HG03175 (cell line): ENCODE results near the gene SLC25A53.
"Not testable (repeated sequence)": the region's sequence is repeated elsewhere in the genome, so short reads cannot be mapped to it uniquely, and the experiment has no call there.

Source experiments
- ATAC-seq: cut with Tn5 transposase; IDR thresholded peaks from one replicate; pipeline ENCODE4 v1.9.1; 2021; ENCODE audit warnings: mild to moderate bottlenecking, moderate library complexity; ENCODE audit not compliant: unreplicated experiment

The SLC25A53 gene

DNA sequence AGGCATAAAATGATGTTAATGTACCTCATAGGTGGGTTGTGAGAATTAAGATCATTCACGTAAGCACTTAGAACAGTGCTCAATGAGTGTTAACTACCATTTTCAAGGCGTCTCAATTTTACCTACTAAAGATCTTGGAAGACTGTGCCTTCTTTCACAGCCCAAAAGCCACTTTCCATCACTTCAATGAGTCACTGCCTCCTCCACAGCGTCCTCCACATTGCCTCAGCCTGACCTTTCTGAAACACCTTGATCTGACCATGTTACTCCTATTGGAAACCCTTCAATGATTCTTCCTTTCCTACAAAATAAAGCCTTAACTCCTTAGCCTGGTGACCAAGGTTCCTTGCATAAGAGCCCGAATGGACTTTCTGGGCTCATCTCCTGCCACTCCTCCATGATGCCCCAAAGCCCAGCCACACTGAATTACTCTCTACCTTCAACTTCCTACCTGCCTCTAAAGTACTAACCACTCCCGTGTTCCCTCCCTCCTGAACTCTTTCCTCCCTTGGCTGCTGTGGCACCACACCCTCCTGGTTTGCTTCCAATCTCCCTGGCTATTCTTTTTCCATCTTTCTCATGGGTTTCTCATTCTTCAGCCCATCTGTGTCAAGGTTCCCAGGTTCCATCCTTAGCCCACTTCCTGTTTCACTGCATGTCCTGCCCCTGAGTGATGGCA lies 22.1 kb downstream of the SLC25A53 start:
- no peak for ATAC-seq

DNA sequence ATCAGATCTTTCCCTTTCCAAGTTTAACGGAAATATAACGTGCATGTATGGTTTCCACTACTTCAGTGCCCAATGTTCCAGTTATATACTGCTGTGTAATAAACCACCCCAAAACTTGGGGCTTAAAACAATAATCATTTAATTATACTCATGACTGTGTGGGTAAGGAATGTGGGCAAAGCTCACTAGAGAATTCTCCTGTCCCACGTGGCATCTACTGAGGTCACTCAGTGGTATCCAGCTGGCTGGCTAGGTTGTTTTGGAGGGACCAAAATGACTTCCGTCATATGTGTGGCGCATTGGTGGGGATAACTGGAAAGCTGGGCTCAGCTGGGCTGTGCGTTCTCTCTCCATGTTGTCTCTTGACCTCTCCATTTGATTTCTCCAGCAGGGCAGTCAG lies 26.0 kb downstream of the SLC25A53 start:
- no peak for ATAC-seq

DNA sequence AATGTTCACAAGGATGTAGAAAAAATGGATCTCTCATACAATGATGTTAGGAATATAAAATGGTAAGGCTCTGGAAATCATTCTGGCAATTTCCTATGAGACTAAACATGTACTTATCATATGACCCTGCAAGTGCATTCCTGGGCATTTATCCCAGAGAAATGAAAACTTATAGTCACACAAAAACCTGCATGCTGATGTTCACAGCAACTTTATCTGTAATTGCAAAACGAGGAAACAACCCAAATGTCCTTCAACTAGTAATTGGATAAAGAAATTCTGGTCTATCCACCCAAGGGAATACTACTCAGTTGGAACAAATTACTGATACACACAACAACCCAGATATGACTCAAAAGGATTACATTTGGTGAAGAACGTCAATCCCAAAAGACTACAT lies 30.0 kb downstream of the SLC25A53 start:
- no peak for ATAC-seq

DNA sequence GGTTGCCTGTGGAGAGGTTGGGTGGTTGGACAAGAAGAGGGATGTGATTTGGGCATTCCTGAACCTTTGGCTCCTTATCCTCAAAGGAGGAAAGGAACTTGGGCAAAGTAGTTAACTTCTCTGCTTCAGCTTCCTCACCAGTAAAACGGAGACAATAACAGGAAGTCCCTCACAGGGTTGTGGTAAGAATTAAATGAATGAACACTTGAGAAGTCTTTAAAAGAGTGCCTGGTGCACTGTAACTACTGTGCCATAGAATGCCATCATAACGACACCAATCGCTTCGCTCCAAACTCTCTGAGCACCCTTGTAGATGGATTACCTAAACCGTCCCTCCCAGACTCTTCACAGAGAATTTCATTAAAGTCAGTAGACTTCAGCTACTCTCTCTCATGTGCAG lies 34.0 kb downstream of the SLC25A53 start:
- no peak for ATAC-seq

DNA sequence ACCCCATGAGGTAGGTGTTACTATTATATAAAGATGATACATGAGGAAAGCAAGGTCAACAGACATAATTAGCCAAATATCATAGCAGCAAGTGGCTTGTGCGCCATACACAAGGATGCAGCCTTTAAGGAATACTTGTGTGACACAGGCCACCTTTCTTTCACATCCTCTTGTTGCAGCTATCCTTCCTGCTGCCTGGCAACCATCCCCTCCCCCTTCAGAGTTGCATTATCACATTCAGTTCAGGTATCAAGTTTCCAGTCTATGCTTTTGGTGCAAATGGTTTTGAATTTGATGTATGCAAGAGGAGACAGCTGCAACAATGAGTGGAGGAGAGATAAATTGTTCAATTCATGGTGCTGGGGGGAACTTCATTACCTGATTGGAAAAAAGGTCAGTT lies 38.0 kb downstream of the SLC25A53 start:
- peak; percentile 57 for ATAC-seq

DNA sequence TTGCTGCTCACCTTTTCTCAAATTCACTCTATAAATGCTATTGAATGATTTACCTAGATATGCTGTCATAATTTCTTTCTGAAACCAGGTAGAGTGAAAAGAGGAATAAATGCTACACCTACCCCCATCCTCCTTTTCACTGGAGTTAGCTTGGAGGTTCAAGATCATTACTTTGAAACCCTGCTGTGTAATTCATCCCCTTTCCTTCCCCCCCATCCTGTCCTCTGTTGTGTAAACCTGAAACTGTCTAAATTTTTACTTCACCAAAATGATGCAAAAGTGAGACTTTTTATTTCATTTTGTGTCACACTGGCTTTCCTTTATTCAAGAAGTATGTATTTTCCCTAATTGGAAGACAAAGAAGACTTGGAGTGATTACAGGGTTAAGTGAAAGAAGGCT lies 39.0 kb downstream of the SLC25A53 start:
- no peak for ATAC-seq

DNA sequence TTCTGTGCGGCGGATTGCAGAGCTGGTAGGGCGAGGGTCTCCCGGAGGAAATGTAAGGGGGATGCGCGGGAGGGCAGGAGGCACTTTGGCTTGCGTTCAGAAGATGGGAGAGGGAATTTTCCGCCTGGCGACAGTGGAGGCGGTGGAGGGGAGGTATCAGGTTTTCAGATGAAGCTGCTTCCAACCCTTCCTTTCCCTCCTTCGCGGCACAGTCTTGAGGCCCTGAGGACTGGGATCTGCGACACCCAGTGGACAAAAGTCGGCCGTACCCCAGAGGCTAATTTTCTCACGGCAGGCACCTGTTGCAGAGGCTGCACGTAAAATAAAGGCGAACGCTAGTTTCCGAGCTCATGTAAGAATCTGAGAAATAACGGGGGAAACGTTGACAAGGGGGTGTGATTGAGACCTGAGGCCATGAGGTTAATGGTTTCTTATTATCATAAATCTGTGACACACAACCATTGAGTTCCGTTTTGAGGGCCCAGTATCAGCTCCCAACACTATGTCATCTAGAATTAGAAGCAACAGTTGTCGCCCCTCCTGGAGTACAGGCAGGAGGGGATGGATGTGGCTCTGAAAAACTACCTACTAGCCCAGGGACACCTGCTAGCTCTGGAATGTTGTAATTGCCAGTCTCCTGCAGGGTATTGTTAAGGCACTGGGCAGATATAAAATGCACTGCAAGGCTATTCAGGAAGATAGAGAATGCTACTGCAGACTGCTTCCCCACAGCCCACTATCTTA lies 43.4 kb downstream of the SLC25A53 start:
- peak; percentile 50 for ATAC-seq

DNA sequence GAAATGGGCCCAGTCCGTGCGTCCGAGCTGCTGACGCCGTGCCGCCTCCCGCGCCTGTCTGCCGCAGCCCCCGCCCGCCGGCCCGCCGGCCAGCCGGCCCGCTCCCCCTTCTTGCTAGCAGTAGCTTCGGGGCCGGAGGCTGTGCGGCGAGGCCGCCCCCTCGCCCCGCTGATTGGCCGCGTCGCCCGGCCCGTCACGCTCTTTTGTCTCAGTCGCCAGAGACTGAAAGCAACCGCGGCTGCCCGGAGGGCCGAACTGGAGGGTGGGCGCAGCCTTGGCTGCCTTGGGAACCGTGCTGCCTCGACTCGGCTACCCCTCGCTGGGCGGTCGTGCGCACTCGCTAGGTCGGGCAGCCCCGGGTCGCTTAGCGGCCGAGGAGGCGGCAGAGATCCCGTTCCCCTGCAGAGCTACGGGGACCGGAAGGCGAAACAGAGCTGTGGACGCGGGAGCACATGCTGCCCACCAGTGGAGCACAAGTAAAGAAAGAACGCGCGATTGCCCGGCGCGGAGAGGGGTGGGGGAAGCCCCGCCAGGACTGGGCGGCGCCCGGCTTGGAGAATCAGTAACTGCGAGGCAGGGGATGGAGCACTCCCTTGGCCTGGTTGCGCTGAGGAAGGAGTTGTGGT lies 44.4 kb downstream of the SLC25A53 start, which contains the start of gene ZCCHC18:
ZCCHC18 (plus strand) TSS at position 198 of the 626 bp plus-strand sequence. CDS start 1,589 bp downstream, outside the sequence.
- peak; percentile 71 for ATAC-seq

DNA sequence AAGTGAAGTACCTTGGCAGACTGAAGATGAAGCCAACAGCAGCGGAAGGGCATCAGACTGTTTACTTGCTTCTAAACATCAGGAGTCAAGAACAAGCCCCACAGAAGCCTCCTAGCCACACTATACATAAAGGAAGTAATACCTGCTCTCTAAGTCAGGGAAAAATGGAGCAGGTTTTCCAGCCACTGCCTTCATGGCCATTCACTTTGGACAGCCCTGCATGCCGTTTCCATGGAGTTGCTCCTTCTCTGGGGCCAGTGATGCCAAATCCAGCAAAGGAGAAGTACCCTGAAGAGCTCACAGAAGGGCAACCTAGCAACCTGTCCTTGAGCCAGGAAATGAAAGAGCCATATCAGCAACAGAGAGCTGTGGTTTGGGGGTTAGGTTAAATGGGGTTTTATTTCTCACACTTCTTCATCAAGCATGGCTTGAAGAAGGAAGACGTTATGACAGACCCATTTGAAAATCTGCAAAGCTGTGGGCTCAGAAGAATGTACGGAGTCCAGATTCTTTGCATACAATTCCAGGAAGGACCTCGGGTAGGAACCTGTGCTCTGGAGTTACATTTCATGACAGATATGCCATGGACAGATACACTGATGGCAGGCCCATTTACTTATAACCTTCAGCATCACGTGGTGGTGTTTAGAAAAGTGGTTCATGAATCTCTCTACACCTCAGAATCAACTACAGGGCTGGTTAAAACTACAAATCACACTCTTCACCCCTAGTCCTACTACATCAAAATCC lies 46.1 kb downstream of the SLC25A53 start:
- peak; percentile 58 for ATAC-seq

DNA sequence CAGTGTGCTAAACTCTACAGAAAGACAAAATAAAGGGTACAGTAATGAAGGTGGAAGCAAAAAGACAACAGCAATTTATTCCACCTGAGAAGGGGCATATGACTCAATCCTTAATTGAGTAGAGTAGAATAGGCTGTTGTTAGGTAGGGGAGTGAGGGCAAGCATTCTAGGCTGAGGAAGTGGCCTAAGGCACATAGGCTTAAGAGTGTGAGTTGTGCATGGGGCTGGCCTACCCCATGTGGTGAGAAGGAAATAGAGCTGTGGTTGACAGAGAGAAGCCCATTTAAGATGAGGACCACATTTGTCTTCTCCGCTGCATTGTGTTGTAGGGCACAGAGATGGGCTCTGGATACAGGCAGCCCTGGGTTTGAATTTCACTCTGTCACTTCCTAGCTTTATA lies 47.9 kb downstream of the SLC25A53 start:
- no peak for ATAC-seq

DNA sequence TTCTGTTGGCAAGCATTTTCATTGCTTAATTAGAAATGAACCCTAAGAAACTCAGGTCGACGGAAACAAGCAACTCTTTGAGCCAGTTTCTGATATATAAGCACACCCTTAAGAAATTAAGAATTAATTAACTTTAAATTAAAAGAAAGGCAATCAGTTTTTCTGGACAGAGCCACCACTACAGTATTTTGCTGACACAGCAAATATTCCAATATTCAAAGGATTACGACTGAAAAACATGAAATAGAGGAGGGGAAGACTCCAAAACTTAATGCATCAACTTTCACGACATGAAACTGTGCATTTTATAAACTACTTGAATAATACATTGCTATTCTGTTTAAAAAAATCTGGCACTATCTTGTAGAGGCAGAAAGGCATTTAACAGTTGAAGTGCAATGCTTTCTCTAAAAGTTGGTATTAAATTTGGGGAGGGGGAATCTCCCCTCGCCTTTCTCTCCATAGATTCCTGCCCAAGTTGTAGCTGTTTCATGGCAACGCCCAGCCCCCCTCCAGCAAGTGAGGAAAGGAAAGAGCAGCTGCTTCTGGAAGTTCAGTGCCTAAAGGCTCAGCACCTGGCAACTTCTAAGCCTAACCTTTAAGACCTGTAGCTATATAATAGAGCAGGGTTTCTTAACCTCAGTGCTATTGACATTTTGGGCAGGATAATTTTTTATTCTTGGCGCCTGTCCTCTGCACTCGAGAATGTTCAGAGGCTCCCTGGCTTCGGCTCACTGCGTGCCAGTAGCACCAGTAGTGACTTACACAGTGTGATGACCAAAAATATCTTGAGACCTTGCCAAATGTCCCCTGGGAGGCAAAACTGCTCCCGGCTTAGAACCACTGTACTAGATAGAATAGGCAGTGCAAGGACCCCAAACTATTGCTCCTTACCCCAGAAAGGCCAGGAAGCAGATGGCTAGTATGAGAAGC lies 51.2 kb downstream of the SLC25A53 start:
- ATAC-seq = no peak

DNA sequence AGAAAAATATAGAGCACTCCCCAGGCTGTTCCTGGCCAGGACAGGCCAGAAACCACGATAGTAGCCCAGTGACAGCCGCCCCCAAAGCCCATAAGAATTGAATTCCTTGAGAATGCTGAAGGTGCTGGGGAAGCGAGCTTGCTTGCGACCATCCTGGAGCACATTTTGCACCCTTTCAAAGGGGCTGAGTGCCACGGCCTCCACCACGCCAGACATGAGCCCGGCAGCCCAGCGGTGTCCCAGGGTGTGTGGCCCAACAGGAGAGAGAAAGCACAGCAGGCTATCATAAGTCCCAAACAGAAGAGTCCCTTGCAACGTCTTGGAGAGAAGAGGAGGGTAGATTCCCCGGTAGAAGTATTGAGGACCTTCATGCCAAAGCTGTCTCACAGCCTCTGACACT lies 52.1 kb downstream of the SLC25A53 start:
- no peak for ATAC-seq

DNA sequence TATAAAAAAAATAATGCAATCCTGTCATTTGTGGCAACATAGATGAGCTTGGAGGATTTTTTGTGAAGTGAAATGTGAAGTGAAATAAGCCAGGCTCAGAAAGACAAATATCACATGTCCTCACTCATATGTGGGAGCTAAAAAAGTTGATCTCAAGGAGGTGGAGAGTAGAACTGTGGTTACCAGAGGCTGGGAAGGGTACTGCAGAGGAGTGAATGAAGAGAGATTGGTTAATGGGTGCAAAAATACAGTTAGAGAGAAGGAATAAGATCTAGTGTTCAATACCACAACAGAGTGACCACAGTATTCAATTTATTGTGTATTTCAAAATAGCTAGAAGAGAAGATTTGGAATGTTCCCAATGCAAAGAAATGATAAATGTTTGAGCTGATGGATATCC lies 57.9 kb downstream of the SLC25A53 start:
- no peak for ATAC-seq

DNA sequence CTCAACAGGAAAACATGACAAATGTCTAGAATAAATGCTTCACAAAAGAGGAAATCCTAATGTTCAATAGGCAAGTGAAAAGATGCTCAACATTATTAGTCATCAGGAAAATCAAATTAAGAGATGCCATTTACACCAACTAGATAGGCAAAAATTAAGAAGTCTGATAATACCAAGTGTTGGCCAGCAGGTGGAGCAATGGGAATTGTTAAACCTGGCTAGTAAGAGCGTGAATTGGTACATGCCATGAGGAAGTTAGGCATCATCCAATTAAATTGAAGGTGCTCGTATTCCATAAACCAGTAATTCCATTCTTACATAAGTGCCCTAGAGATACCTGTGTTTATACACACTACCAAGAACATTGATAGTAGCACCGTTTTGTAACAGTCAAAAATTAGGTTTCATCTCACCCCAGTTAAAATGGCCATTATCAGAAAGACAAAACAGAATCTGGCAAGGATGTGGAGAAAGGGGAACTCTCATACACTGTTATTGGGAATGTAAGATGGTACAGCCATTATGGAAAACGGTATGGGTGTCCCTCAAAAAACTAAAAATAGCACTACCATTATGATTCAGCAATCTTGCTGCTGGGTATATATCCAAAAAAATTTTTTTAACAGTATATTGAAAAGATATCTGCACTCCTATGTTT lies 58.5 kb downstream of the SLC25A53 start:
- peak; percentile 76 for ATAC-seq

DNA sequence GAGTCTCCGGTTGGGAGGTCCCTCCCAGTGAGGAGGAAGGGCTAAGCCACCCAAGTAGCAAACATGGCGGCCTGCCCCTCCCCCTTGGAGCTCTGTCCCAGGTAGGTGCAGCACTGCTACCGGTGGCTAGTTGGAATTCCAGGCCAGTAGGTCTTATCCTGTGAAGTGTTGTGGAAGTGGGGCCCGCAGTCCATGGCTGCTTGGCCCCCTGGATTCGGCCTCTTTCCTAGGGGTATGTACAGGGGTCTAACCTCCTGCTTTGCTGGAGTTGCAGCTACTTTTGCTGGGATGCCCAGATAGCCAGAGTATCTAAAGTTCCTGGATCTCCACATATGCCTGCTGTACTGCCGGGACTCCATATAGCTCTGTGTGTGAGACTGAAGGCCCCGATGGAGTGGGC lies 70.9 kb downstream of the SLC25A53 start:
- ATAC-seq = no peak

DNA sequence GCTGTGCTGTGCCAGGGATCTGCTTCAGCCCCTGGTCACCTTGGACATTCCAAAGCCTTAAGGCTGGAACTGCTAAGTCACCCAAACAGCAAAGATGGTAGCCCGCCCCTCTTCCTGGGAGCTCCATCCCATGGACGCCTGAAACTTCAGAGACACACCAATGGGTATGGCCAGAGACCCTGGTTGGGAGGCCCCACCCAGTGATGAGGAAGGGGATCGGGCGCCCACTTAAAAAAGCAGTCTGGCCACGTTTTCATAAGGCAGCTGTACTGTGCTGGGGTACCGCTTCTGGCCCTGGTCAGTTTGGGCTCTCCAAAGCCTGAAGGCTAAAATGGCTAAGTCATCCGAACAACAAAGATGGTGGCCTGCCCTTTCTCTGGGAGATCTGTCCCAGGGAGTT lies 71.3 kb downstream of the SLC25A53 start:
- no peak for ATAC-seq

DNA sequence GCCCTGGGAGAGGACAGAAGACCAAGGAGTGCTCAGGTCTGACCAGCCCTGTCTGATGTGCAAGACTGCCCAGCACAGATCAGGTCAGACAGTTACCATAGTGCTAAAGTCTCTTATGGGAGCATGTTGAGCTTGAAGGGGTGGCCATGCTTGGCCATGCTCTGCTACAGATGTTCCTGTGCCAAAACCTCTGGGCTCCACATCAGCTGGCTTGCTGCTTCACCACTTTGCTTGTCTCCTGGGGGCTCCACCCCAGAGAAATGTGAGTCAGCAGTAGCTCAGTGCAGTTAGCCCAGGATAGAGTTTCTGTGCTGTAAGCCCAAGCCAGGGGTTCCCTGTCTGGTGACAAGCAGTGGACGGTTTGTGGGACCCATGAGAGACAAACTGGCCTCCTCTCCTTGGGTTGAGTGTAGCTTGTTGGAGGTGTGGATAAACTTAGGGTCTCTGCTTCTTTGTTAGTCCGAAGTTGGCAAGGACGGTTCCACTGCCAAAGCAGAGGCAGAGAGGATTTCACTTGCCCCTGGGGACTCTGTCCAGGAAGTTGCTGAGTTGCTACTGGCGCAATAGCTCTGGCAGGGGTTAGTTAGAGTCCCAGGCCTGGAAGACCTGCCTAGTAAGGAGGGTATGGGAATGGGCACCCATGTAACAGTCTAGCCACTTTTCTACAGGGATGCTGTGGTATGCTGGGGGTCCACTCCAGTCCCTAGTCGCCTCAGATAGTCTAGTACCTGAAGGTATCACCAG lies 72.1 kb downstream of the SLC25A53 start:
- no peak for ATAC-seq

DNA sequence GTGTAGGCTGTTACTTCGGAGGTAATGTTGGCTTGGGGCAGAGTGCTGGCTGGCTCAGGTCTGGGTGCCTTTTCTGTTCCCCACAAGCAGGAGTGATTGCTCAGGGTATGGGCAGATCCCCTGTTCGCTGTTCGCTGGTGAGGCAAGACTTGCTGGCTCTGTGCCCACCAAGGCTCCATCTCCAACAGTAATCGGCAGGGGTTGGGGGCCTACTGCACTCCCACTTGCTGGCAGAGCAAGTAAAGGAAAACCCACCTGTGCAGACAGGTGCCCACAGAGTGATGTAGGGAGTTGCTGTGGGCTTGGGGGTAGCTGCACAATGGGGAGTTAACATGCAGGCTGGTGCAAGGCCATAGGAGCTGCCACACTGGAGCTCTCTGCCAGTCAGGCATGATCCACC lies 72.7 kb downstream of the SLC25A53 start:
- ATAC-seq = no peak

DNA sequence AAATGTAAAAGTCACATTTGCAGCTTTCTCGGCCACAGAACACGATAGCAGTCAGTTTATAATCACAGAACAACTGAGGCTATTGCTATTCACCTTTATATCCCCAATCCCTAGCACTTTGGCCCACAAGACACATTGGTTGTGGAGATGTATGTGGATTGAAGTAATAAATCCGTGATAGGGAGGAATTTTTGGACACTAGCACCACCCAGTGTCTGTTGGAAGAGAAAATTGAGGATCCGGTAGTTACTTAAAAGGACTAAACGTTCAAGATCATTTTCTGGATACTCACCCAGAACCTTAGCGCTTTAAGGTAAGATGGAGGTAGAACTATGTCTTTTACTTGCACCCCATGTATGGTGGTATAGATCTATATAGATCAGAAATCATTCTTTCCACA lies 79.0 kb downstream of the SLC25A53 start:
- ATAC-seq = not testable (repeated sequence)
